ENCODE results near the gene ADGRG6.
"Not testable (repeated sequence)": the region's sequence is repeated elsewhere in the genome, so short reads cannot be mapped to it uniquely, and the experiment has no call there.

DNA sequence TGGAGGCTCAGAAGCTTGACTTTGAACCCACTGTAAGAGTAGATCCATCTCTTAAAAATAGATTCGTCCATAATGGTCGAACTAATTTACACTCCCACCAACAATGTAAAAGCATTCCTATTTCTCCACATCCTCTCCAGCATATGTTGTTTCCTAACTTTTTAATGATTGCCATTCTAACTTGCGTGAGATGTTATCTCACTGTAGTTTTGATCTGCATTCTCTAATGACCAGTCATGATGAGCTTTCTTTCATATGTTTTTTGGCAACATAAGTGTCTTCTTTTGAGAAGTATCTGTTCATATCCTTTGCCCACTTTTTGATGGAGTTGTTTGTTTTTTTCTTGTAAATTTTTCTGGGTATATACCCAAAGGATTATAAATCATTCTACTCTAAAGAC is 44.4 kb downstream of the ADGRG6 start:
- not testable (repeated sequence) for TF ChIP-seq POLR2A, POLR2AphosphoS5, TAF1 (IDR thresholded peaks at IDR 0.05; ENCODE audit: low read depth, low read length)
